B cell (primary cell): ENCODE measurements around the gene TSSK1B. TPM values are rescaled to one million over a fixed set of nuclear protein-coding genes. Genes with fewer than 3 reads are reported as not detected.

ENCODE experiments used
- ATAC-seq: fragments of 200-7000 bp; cut with Tn5 transposase; one replicate; pipeline ENCODE4 v1.10.0; 2021; ENCODE audit warnings: low read depth, mild to moderate bottlenecking, moderate number of reproducible peaks, moderate library complexity
- CTCF ChIA-PET: fragments of 350-600 bp; sonication (Branson Sonifier 250); formaldehyde crosslinking; loops from one replicate; lab custom pipeline; 2021; ENCODE audit warnings: antibody characterized with exemption, inconsistent platforms; lab: Charles Lee
- POLR2A ChIA-PET: fragments of 350-600 bp; sonication (Branson Sonifier 250); formaldehyde crosslinking; loops from one replicate; lab custom pipeline; 2021; ENCODE audit warnings: antibody characterized with exemption; lab: Charles Lee
- DNase-seq: peaks from one replicate; pipeline ENCODE4 v3.0.0; 2013
- H2AFZ ChIP-seq: 2 replicates; pipeline ENCODE4 v1.6.1; 2012; ENCODE audit warnings: mild to moderate bottlenecking, low read depth, low read length; ENCODE audit not compliant: insufficient read depth, poor library complexity, severe bottlenecking
- H3K27ac ChIP-seq, 2 donors: 1 replicate in 1 of 2; 2 replicates in 1 of 2; pipeline ENCODE4 v1.5.1; 2012 to 2013; ENCODE audit warnings: low read length in 2 of 2, mild to moderate bottlenecking in 2 of 2, moderate library complexity in 1 of 2
- H3K27me3 ChIP-seq, 4 experiments: fragments of 200-600 bp in 1 of 4; sonication (generic) in 1 of 4; replicated peaks in 1 of 4; 1 replicate in 2 of 4; 2 replicates in 2 of 4; pipeline versions ENCODE4 v1.6.1 to v1.7.0; 2013 to 2016; ENCODE audit warnings: low read length in 3 of 4, mild to moderate bottlenecking in 2 of 4, mixed read lengths in 1 of 4, moderate library complexity in 1 of 4; ENCODE audit not compliant: insufficient read depth in 4 of 4, control insufficient read depth in 3 of 4; ENCODE audit errors: control extremely low read depth in 1 of 4
- H3K36me3 ChIP-seq, 2 experiments: replicated peaks in 1 of 2; 1 replicate in 1 of 2; 2 replicates in 1 of 2; pipeline versions ENCODE4 v1.6.1 to v1.7.1; 2013; ENCODE audit warnings: low read length in 1 of 2; ENCODE audit not compliant: insufficient read depth in 2 of 2, control insufficient read depth in 1 of 2; ENCODE audit errors: control extremely low read depth in 1 of 2, extremely low read depth in 1 of 2
- H3K4me1 ChIP-seq, 2 donors: fragments of 200-600 bp in 1 of 2; sonication (generic) in 1 of 2; 1 replicate in 1 of 2; 2 replicates in 1 of 2; pipeline versions ENCODE4 v1.5.1 to v1.6.1; 2013 to 2017; ENCODE audit warnings: low read length in 2 of 2; ENCODE audit not compliant: control insufficient read depth in 2 of 2, insufficient read depth in 2 of 2
- H3K4me2 ChIP-seq: replicated peaks from 2 replicates; pipeline ENCODE3; 2012; ENCODE audit warnings: mild to moderate bottlenecking, low read depth, low read length; ENCODE audit not compliant: poor library complexity, severe bottlenecking
- H3K4me3 ChIP-seq, 5 experiments: fragments of 200-600 bp in 1 of 5; sonication (generic) in 1 of 5; 1 replicate in 3 of 5; 2 replicates in 2 of 5; pipeline versions ENCODE4 v1.5.1 to v1.7.0; 2011 to 2016; ENCODE audit warnings: low read length in 4 of 5, mild to moderate bottlenecking in 4 of 5, low read depth in 2 of 5, control low read depth in 1 of 5, moderate library complexity in 1 of 5; ENCODE audit not compliant: insufficient read depth in 1 of 5; ENCODE audit errors: control extremely low read depth in 1 of 5, extremely low read depth in 1 of 5
- H3K79me2 ChIP-seq: fragments of 200-600 bp; sonication (generic); one replicate; pipeline ENCODE4 v1.6.0; 2016; ENCODE audit warnings: low read length; ENCODE audit not compliant: control insufficient read depth, insufficient read depth
- H3K9ac ChIP-seq: fragments of 200-600 bp; sonication (generic); 2 replicates; pipeline ENCODE4 v1.6.1; 2017; ENCODE audit warnings: mild to moderate bottlenecking, low read length, moderate library complexity
- H3K9me3 ChIP-seq, 3 donors: one replicate each; pipeline versions ENCODE4 v1.6.1 to v1.7.1; 2013; ENCODE audit warnings: low read length in 2 of 3; ENCODE audit not compliant: control insufficient read depth in 2 of 3, insufficient read depth in 1 of 3; ENCODE audit errors: control extremely low read depth in 1 of 3
- H4K20me1 ChIP-seq: 2 replicates; pipeline ENCODE4 v1.6.0; 2012; ENCODE audit warnings: mild to moderate bottlenecking, low read length; ENCODE audit not compliant: insufficient read depth, control insufficient read depth, poor library complexity, severe bottlenecking
- H3K27ac Mint-ChIP-seq: one replicate; pipeline ENCODE4 v1.8.0; 2021; ENCODE audit warnings: mixed read lengths
- H3K27me3 Mint-ChIP-seq: one replicate; pipeline ENCODE4 v1.8.0; 2021; ENCODE audit warnings: mixed read lengths
- H3K4me1 Mint-ChIP-seq: one replicate; pipeline ENCODE4 v1.8.0; 2021; ENCODE audit warnings: mixed read lengths
- H3K4me3 Mint-ChIP-seq: one replicate; pipeline ENCODE4 v1.8.0; 2021; ENCODE audit warnings: mixed read lengths
- H3K9me3 Mint-ChIP-seq: one replicate; pipeline ENCODE4 v1.8.0; 2022; ENCODE audit warnings: mixed read lengths; ENCODE audit not compliant: insufficient read depth
- EZH2 ChIP-seq: IDR thresholded peaks from 2 replicates; pipeline ENCODE4 v1.6.1; 2012; ENCODE audit warnings: borderline replicate concordance, low read depth, mild to moderate bottlenecking, moderate library complexity, low read length; ENCODE audit not compliant: insufficient read depth, poor library complexity, severe bottlenecking
- WGBS: methylation state at CpG from one replicate; pipeline ENCODE4 v1.1.5; 2013; ENCODE audit warnings: missing lambda C conversion rate; ENCODE audit not compliant: insufficient coverage; 5-methylcytosine and 5-hydroxymethylcytosine counted together
- intact Hi-C: fragments of 100-400 bp; cut with micrococcal nuclease; formaldehyde crosslinking; loops from one replicate; pipeline ENCODE4 v1.10.0; 2022
- polyA plus RNA-seq: library from polyadenylated mRNA; depleted of rRNA; stranded (reverse); fragments of >200 nt; gene quantifications from 2 replicates; pipeline ENCODE4 v1.2.3, GENCODE V29; 2012
- total RNA-seq, 2 donors: library from RNA; stranded (reverse); fragments of 120-200 nt in 1 of 2; gene quantifications; 1 replicate in 1 of 2; 2 replicates in 1 of 2; pipeline versions ENCODE4 v1.2.3 to v1.2.4, GENCODE V29; 2013 to 2022
- TF ChIP-seq, protein P1 (sequence below): fragments of 200-600 bp; IDR thresholded peaks from one replicate; pipeline ENCODE4 v1.8.0; 2022; ENCODE audit warnings: antibody characterized with exemption, mild to moderate bottlenecking

Gene TSSK1B
- total and polyA plus RNA-seq, 2 donors (not counting 1 experiment from before 2014, with no cell fraction given) = not detected

- no peak overlapping the region for H3K27ac Mint-ChIP-seq
- TF ChIP-seq, protein P1, sequence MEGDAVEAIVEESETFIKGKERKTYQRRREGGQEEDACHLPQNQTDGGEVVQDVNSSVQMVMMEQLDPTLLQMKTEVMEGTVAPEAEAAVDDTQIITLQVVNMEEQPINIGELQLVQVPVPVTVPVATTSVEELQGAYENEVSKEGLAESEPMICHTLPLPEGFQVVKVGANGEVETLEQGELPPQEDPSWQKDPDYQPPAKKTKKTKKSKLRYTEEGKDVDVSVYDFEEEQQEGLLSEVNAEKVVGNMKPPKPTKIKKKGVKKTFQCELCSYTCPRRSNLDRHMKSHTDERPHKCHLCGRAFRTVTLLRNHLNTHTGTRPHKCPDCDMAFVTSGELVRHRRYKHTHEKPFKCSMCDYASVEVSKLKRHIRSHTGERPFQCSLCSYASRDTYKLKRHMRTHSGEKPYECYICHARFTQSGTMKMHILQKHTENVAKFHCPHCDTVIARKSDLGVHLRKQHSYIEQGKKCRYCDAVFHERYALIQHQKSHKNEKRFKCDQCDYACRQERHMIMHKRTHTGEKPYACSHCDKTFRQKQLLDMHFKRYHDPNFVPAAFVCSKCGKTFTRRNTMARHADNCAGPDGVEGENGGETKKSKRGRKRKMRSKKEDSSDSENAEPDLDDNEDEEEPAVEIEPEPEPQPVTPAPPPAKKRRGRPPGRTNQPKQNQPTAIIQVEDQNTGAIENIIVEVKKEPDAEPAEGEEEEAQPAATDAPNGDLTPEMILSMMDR = no peak
- TF ChIP-seq EZH2 = no peak
- no peak overlapping the region for H2AFZ ChIP-seq
- H3K4me2 ChIP-seq = no peak overlapping the region
- no peaks in the 10 kb centered on the region for H3K4me1 Mint-ChIP-seq
- H3K27me3 Mint-ChIP-seq = no peaks in the 10 kb centered on the region
- WGBS = 85% methylated on average over 13 of the region's 21 CpGs
- no peak overlapping the region for H3K9ac ChIP-seq
- POLR2A ChIA-PET = no interaction called here
- no peaks in the 10 kb centered on the region for H3K36me3 ChIP-seq
- no peaks in the 10 kb centered on the region for H3K9me3 ChIP-seq
- CTCF ChIA-PET = interaction anchor here (0.5 kb wide), 1 partner anchor 1710 kb away, joined by 3 read pairs; no protein-coding TSS in a partner anchor
- intact Hi-C loops = no loop called here
- H4K20me1 ChIP-seq = no peaks in the 10 kb centered on the region
- no peak overlapping the region for H3K4me3 ChIP-seq
- H3K79me2 ChIP-seq = no peaks in the 10 kb centered on the region
- no peak for DNase-seq
- no peaks in the 10 kb centered on the region for H3K9me3 Mint-ChIP-seq
- no peak for ATAC-seq
- no peaks in the 10 kb centered on the region for H3K27me3 ChIP-seq
- no peak overlapping the region for H3K27ac ChIP-seq
- H3K4me1 ChIP-seq = no peaks in the 10 kb centered on the region
- no peak overlapping the region for H3K4me3 Mint-ChIP-seq
These were observed 1.7 kb downstream of the TSSK1B start for GRCh38 chr5:113433071-113433470.

- H4K20me1 ChIP-seq = no peaks in the 10 kb centered on the region
- H3K9me3 ChIP-seq = no peaks in the 10 kb centered on the region
- ChIA-PET CTCF (no interaction called here), POLR2A (no interaction called here)
- H3K4me2 ChIP-seq = no peak overlapping the region
- intact Hi-C loops = no loop called here
- H3K27ac ChIP-seq = no peak overlapping the region
- TF ChIP-seq, protein P1 = no peak
- TF ChIP-seq EZH2 = no peak
- DNase-seq = no peak
- Mint-ChIP-seq H3K4me3 (no peak overlapping the region), H3K27ac (no peak overlapping the region), H3K27me3 (no peaks in the 10 kb centered on the region), H3K4me1 (no peaks in the 10 kb centered on the region), H3K9me3 (no peaks in the 10 kb centered on the region)
- no peak overlapping the region for H2AFZ ChIP-seq
- no peaks in the 10 kb centered on the region for H3K4me1 ChIP-seq
- H3K27me3 ChIP-seq = peaks cover 0 to under 1% (median 0%) of the 10 kb centered on the region in 4 experiments
- no peak overlapping the region for H3K4me3 ChIP-seq
- no peak for ATAC-seq
- 100% methylated on average over 1 of the region's 3 CpGs for WGBS
- no peaks in the 10 kb centered on the region for H3K79me2 ChIP-seq
- no peak overlapping the region for H3K9ac ChIP-seq
- no peaks in the 10 kb centered on the region for H3K36me3 ChIP-seq
These were observed 6.8 kb downstream of the TSSK1B start for GRCh38 chr5:113427871-113428574.
